K562 (cell line): Measurements from ENCODE around the gene KCNJ5. TPM values are rescaled to one million over a fixed set of nuclear protein-coding genes. Genes with fewer than 3 reads are reported as not detected.

ENCODE experiments used
- ATAC-seq: fragments of 200-7000 bp; cut with Tn5 transposase; 3 replicates; pipeline ENCODE4 v1.9.1; 2020; ENCODE audit warnings: moderate library complexity
- BruUV-seq: library from RNA; stranded (reverse); fragments of 400-500 nt; replicated peaks from 2 replicates; lab custom pipeline; 2021; lab: Mats Ljungman, UMichigan
- CTCF ChIA-PET: fragments of 300-600 bp; formaldehyde crosslinking; extraction: SDS; loops from one replicate; lab custom pipeline; 2021; ENCODE audit warnings: low intra/inter-chr PET ratio; lab: Yijun Ruan, JAX
- POLR2A ChIA-PET: fragments of 300-600, 350-650 bp; sonication (Branson Sonifier 250); formaldehyde crosslinking; extraction: SDS; loops from one replicate; lab custom pipeline; 2021; ENCODE audit warnings: antibody characterized with exemption, inconsistent platforms; lab: Yijun Ruan, JAX
- DNase-seq, 4 experiments: peaks; one replicate each; pipeline versions ENCODE4 v3.0.0 to v3.0.0-alpha.2; 2011 to 2018; ENCODE audit warnings: low spot score in 3 of 4, mixed read lengths in 3 of 4; ENCODE audit errors: extremely low read depth in 1 of 4
- FAIRE-seq: peaks from 2 replicates; lab custom pipeline; 2011; peaks lifted over from hg19 to GRCh38; lab: Jason Lieb, UNC
- H2AFZ ChIP-seq: 2 replicates; pipeline ENCODE4 v1.6.0; 2011; ENCODE audit warnings: low read depth, low read length, control low read depth, inconsistent platforms
- H3K27ac ChIP-seq: fragments of 200-600 bp; 3 replicates; pipeline ENCODE4 v1.8.0; 2011; ENCODE audit warnings: low read depth, mild to moderate bottlenecking, control low read depth, inconsistent platforms, low read length, moderate library complexity, mixed read lengths; ENCODE audit errors: extremely low read depth
- H3K27me3 ChIP-seq, 2 experiments: fragments of 300-600 bp in 1 of 2; 2 replicates in 1 of 2; 3 replicates in 1 of 2; pipeline versions ENCODE4 v1.6.0 to v1.8.0; 2011; ENCODE audit warnings: inconsistent platforms in 2 of 2, low read length in 2 of 2, mild to moderate bottlenecking in 1 of 2, mixed read lengths in 1 of 2, moderate library complexity in 1 of 2; ENCODE audit not compliant: control insufficient read depth in 2 of 2, insufficient read depth in 2 of 2
- H3K36me3 ChIP-seq: fragments of 300-600 bp; 3 replicates; pipeline ENCODE4 v1.8.0; 2011; ENCODE audit warnings: mild to moderate bottlenecking, low read length, inconsistent platforms; ENCODE audit not compliant: control insufficient read depth, insufficient read depth
- H3K4me1 ChIP-seq, 2 experiments: fragments of 200-600 bp in 1 of 2; replicated peaks in 1 of 2; 2 replicates in 1 of 2; 3 replicates in 1 of 2; pipeline versions ENCODE4 v1.5.1 to v1.8.0; 2011; ENCODE audit warnings: inconsistent platforms in 2 of 2, low read length in 2 of 2, mild to moderate bottlenecking in 1 of 2, mixed read lengths in 1 of 2, moderate library complexity in 1 of 2; ENCODE audit not compliant: control insufficient read depth in 2 of 2, insufficient read depth in 2 of 2
- H3K4me2 ChIP-seq: 2 replicates; pipeline ENCODE4 v1.6.1; 2011; ENCODE audit warnings: low read length, control low read depth, inconsistent platforms, mixed read lengths; ENCODE audit not compliant: insufficient read depth
- H3K4me3 ChIP-seq: fragments of 200-600 bp; sonication (generic), shearing (Covaris generic); 2 replicates; pipeline ENCODE4 v1.5.1; 2016; ENCODE audit warnings: control low read depth, inconsistent platforms
- H3K79me2 ChIP-seq: fragments of 200-600 bp; 3 replicates; pipeline ENCODE4 v1.8.0; 2011; ENCODE audit warnings: low read length, inconsistent platforms; ENCODE audit not compliant: control insufficient read depth, insufficient read depth
- H3K9ac ChIP-seq, 2 experiments: 2 replicates each; pipeline versions ENCODE4 v1.6.0 to v1.6.1; 2011; ENCODE audit warnings: low read depth in 2 of 2, low read length in 2 of 2, control low read depth in 1 of 2, inconsistent platforms in 1 of 2, mild to moderate bottlenecking in 1 of 2, mixed read lengths in 1 of 2; ENCODE audit not compliant: insufficient read depth in 1 of 2
- H3K9me1 ChIP-seq: one replicate; pipeline ENCODE4 v1.6.0; 2011; ENCODE audit warnings: inconsistent platforms, mild to moderate bottlenecking, low read length, moderate library complexity; ENCODE audit not compliant: control insufficient read depth, insufficient read depth
- H3K9me3 ChIP-seq: replicated peaks from 2 replicates; pipeline ENCODE4 v1.5.1; 2011; ENCODE audit warnings: low read depth, low read length, inconsistent platforms; ENCODE audit not compliant: control insufficient read depth, insufficient read depth
- H4K20me1 ChIP-seq: replicated peaks from 2 replicates; pipeline ENCODE4 v1.6.1; 2011; ENCODE audit warnings: low read length, inconsistent platforms, mixed read lengths; ENCODE audit not compliant: control insufficient read depth, insufficient read depth
- ASH1L ChIP-seq: fragments of 450-650 bp; IDR thresholded peaks from 2 replicates; pipeline ENCODE4 v1.6.1; 2018; ENCODE audit warnings: borderline replicate concordance, mild to moderate bottlenecking, low read depth; ENCODE audit not compliant: partially characterized antibody
- HMG20A ChIP-seq: fragments of 450-650 bp; formaldehyde crosslinking; conservative IDR thresholded peaks from 2 replicates; pipeline ENCODE4 v1.4.0; 2020; ENCODE audit warnings: mild to moderate bottlenecking, mixed read lengths
- HSF4 ChIP-seq: fragments of 250-450 bp; sonication (Bioruptor Pico); IDR thresholded peaks from 2 replicates; pipeline ENCODE4 v2.1.2; 2022; ENCODE audit warnings: mild to moderate bottlenecking, moderate library complexity, borderline replicate concordance
- MIER1 ChIP-seq: fragments of 450-650 bp; IDR thresholded peaks from 2 replicates; pipeline ENCODE4 v1.6.1; 2016; ENCODE audit warnings: antibody characterized with exemption, mild to moderate bottlenecking, low read depth
- MYNN ChIP-seq, 2 experiments: sonication (generic); formaldehyde crosslinking in 1 of 2; IDR thresholded peaks; 2 replicates each; pipeline versions ENCODE4 v1.5.0 to v1.6.1; 2016 to 2020; ENCODE audit warnings: antibody characterized with exemption in 1 of 2, missing genetic modification reagents in 1 of 2
- NCOA4 ChIP-seq: fragments of 450-650 bp; IDR thresholded peaks from 2 replicates; pipeline ENCODE4 v1.6.1; 2018; ENCODE audit warnings: mild to moderate bottlenecking; ENCODE audit not compliant: partially characterized antibody
- NRF1 ChIP-seq, 2 experiments: fragments of 450-650 bp; IDR thresholded peaks in 1 of 2; conservative IDR thresholded peaks in 1 of 2; 2 replicates each; pipeline ENCODE4 v1.6.1; 2014; ENCODE audit warnings: mild to moderate bottlenecking in 2 of 2
- RBM17 ChIP-seq: fragments of 200-400 bp; formaldehyde crosslinking; IDR thresholded peaks from 2 replicates; pipeline ENCODE4 v1.6.1; 2017; ENCODE audit warnings: low read depth, mild to moderate bottlenecking, low read length, borderline replicate concordance
- TRIM28 ChIP-seq: fragments of 450-650 bp; IDR thresholded peaks from 2 replicates; pipeline ENCODE4 v1.6.1; 2017
- ZNF311 ChIP-seq: fragments of 250-450 bp; sonication (Bioruptor Pico); IDR thresholded peaks from 2 replicates; pipeline ENCODE4 v1.4.0; 2020; ENCODE audit warnings: mild to moderate bottlenecking, moderate library complexity
- ZNF398 ChIP-seq: fragments of 250-450 bp; sonication (Bioruptor Pico); IDR thresholded peaks from 2 replicates; pipeline ENCODE4 v1.8.0; 2021; ENCODE audit warnings: moderate library complexity, mild to moderate bottlenecking, inconsistent platforms
- ZNF785 ChIP-seq: fragments of 250-450 bp; sonication (Bioruptor Pico); IDR thresholded peaks from 2 replicates; pipeline ENCODE4 v1.4.0; 2020; ENCODE audit warnings: mild to moderate bottlenecking
- WGBS: fragments of 100-300 bp; shearing (Covaris generic); methylation state at CpG from one replicate; pipeline ENCODE4 v1.1.6; 2016; ENCODE audit warnings: low coverage, mixed read lengths; ENCODE audit not compliant: insufficient coverage; ENCODE audit errors: missing lambda C conversion rate; 5-methylcytosine and 5-hydroxymethylcytosine counted together
- in situ Hi-C: fragments of 300-500 bp; cut with MboI; formaldehyde crosslinking; loops from 4 replicates; pipeline ENCODE4 v1.15.0; 2018; ENCODE audit warnings: inconsistent platforms, mixed read lengths
- intact Hi-C: fragments of 100-400 bp; cut with micrococcal nuclease; formaldehyde crosslinking; loops from 2 replicates; pipeline ENCODE4 v1.14.2; 2022
- polyA plus RNA-seq, 8 experiments: library from polyadenylated mRNA; depleted of rRNA in 4 of 8; stranded (reverse) in 5 of 8; unstranded in 3 of 8; fragments of >200 nt; fragmentation: Nextera tagmentation in 2 of 8; fragmentation: Illumina TruSeq in 1 of 8; extraction: Ambion mirVana in 2 of 8; extraction: Trizol in 1 of 8; gene quantifications; 2 replicates each; pipeline versions ENCODE4 v1.2.1 to v1.2.3, GENCODE V29; 2011 to 2014; ENCODE audit warnings: inconsistent platforms in 1 of 8, missing spikeins in 1 of 8
- total RNA-seq, 7 experiments: library from RNA; depleted of rRNA in 6 of 7; stranded (reverse); fragments of >200 nt in 6 of 7; fragmentation: Illumina TruSeq in 2 of 7; extraction: Trizol in 2 of 7; gene quantifications; 2 replicates each; pipeline versions ENCODE4 v1.2.1 to v1.2.3, GENCODE V29; 2011 to 2021; ENCODE audit warnings: low replicate concordance in 1 of 7
- TF ChIP-seq, protein P1 (sequence below): fragments of 250-450 bp; sonication (Bioruptor Pico); IDR thresholded peaks from 2 replicates; pipeline ENCODE4 v1.8.0; 2022; ENCODE audit warnings: moderate library complexity, mild to moderate bottlenecking, inconsistent platforms

The KCNJ5 gene
- total and polyA plus RNA-seq, 9 of the 15 experiments (the other 6 are each of a cell fraction or from before 2014, with no cell fraction given) = 0.04 TPM; not detected in 8

DNA sequence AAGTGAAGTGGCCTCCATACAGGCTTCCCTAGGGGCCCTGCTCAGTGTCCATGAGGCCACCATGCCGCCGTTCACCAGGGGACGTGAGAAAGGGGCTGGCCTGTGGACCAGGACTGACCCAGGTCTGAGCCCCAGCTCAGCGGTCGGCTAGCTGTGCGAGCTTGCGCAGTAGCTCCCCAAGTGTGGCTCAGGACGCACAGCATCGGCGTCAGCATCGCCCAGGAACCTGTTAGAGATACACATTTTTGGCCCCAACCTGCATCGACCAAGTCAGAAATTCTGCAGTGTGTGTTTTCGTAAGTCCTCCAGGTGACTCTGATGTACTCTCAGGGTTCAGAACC is 51.1 kb downstream of the KCNJ5 start:
- ChIA-PET CTCF (no interaction called here), POLR2A (no interaction called here)
- no peak for ATAC-seq
- 1% methylated on average over 13 of the region's 13 CpGs for WGBS
- intact Hi-C loops (no loop called here), in situ Hi-C loops (no loop called here)
- Histone ChIP-seq H3K36me3 (no peaks in the 10 kb centered on the region), H3K9ac (no peak overlapping the region), H2AFZ (no peak overlapping the region), H3K4me3 (no peak overlapping the region), H3K27me3 (peaks cover 4 to 48% of the 10 kb centered on the region in 2 experiments; a peak in 3 of 5 replicates), H3K4me2 (no peak overlapping the region), H3K4me1 (no peaks in the 10 kb centered on the region), H3K79me2 (no peaks in the 10 kb centered on the region), H4K20me1 (no peaks in the 10 kb centered on the region), H3K9me1 (no peaks in the 10 kb centered on the region), H3K9me3 (no peaks in the 10 kb centered on the region), H3K27ac (no peak overlapping the region)
- no TSS peak for BruUV-seq
- DNase-seq = no peak
- FAIRE-seq = no peak
- no peak for TF ChIP-seq ZNF311
- peak; percentile 17 to 32; a peak in 3 of 4 replicates for TF ChIP-seq NRF1 (conservative IDR thresholded peaks at IDR 0.05 in 1 of 2, IDR thresholded peaks at IDR 0.05 in 1 of 2)

GRCh38 chr11:128942817-128943427 is 51.8 kb downstream of the KCNJ5 start, which contains the start of gene TP53AIP1:
Gene TP53AIP1, minus strand, starts transcription at chr11:128942871. Its CDS starts 5,053 bp downstream, at chr11:128937818.
- CTCF ChIA-PET = no interaction called here
- no peak within 1 kb of the TSS for H2AFZ ChIP-seq
- H3K36me3 ChIP-seq = no peaks in the 10 kb centered on the region
- peaks cover 4 to 41% of the 10 kb centered on the region in 2 experiments; a peak in 3 of 5 replicates for H3K27me3 ChIP-seq
- no TSS peak for BruUV-seq
- no peaks in the 10 kb centered on the region for H3K4me1 ChIP-seq
- H3K79me2 ChIP-seq = no peaks in the 10 kb centered on the region
- no peaks in the 10 kb centered on the region for H4K20me1 ChIP-seq
- intact Hi-C loops (no loop called here), in situ Hi-C loops (no loop called here)
- ATAC-seq = no peak; the same call in 2 of the 3 replicates
- no peak within 1 kb of the TSS for H3K27ac ChIP-seq
- no peaks in the 10 kb centered on the region for H3K9me1 ChIP-seq
- POLR2A ChIA-PET = interaction anchor here (0.8 kb wide), 1 partner anchor 24 kb away, joined by 3 read pairs; no protein-coding TSS in a partner anchor
- WGBS = 0% methylated on average over 20 of the region's 21 CpGs
- H3K4me2 ChIP-seq = no peak within 1 kb of the TSS
- FAIRE-seq = no peak
- H3K9ac ChIP-seq = no peak within 1 kb of the TSS
- no peaks in the 10 kb centered on the region for H3K9me3 ChIP-seq
- no peak for DNase-seq
- H3K4me3 ChIP-seq = no peak within 1 kb of the TSS
- no peak for TF ChIP-seq MYNN (IDR thresholded peaks at IDR 0.05)
- no peak for TF ChIP-seq MYNN (CRISPR knock-in tag; IDR thresholded peaks at IDR 0.05)
- no peak for TF ChIP-seq RBM17
- no peak for TF ChIP-seq ZNF398 (CRISPR knock-in tag)
- TF ChIP-seq NCOA4 = no peak
- TF ChIP-seq MIER1 = no peak
- TF ChIP-seq HMG20A = no peak
- TF ChIP-seq ZNF785 = no peak
- no peak for TF ChIP-seq TRIM28
- TF ChIP-seq, protein P1, sequence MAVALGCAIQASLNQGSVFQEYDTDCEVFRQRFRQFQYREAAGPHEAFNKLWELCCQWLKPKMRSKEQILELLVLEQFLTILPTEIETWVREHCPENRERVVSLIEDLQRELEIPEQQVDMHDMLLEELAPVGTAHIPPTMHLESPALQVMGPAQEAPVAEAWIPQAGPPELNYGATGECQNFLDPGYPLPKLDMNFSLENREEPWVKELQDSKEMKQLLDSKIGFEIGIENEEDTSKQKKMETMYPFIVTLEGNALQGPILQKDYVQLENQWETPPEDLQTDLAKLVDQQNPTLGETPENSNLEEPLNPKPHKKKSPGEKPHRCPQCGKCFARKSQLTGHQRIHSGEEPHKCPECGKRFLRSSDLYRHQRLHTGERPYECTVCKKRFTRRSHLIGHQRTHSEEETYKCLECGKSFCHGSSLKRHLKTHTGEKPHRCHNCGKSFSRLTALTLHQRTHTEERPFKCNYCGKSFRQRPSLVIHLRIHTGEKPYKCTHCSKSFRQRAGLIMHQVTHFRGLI (CRISPR knock-in tag) = no peak
- TF ChIP-seq ASH1L = no peak
- no peak for TF ChIP-seq HSF4 (CRISPR knock-in tag)
